Mammary epithelial cell (primary cell): ENCODE results near the gene ORC3.

Experiments
- EZH2 ChIP-seq: IDR thresholded peaks from 2 replicates; pipeline ENCODE4 v1.6.1; 2012; ENCODE audit warnings: low read length, inconsistent platforms, borderline replicate concordance
- TF ChIP-seq, protein P1 (sequence below), 2 donors: IDR thresholded peaks in 1 of 2; conservative IDR thresholded peaks in 1 of 2; 2 replicates each; pipeline ENCODE4 v1.5.1; 2011 to 2012; ENCODE audit warnings: inconsistent platforms in 2 of 2, low read length in 2 of 2, mild to moderate bottlenecking in 2 of 2, control low read depth in 1 of 2, low read depth in 1 of 2; ENCODE audit not compliant: insufficient read depth in 1 of 2; ENCODE audit errors: extremely low read depth in 1 of 2

DNA sequence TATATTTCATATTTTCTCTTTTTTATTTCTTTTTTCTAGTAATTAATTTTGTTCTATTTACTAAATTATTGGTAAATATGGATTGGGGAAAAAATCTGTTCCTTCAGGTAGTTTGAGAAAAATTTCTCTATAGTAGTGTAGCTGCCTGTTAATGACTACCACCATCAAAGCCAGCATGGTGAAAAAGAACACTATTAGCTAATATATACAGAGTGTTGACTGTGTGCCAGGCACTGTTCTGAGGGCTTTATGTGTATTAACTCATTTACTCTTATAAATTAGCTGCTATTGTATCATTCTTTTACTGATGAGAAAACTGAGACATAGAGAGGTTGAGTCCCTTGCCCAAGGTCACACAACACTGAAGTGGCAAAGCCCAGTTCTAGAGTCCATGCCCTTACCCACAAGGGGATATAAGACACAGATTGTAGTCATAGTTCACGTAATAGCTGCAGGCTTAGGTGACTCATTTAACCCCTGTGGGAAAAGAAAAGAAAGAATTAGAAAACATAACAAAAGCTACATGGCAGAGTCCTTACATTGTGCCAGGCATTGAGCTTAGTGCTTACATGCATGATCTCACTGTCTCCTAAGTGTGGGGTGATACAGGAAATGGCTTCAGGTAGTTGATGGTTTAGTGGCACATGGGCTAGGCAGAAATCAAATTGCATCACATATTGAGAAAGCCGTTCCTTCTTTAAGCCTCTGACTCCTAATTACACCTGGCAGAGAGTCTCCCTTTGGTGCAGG lies 124.3 kb downstream of the ORC3 start:
- TF ChIP-seq, protein P1, sequence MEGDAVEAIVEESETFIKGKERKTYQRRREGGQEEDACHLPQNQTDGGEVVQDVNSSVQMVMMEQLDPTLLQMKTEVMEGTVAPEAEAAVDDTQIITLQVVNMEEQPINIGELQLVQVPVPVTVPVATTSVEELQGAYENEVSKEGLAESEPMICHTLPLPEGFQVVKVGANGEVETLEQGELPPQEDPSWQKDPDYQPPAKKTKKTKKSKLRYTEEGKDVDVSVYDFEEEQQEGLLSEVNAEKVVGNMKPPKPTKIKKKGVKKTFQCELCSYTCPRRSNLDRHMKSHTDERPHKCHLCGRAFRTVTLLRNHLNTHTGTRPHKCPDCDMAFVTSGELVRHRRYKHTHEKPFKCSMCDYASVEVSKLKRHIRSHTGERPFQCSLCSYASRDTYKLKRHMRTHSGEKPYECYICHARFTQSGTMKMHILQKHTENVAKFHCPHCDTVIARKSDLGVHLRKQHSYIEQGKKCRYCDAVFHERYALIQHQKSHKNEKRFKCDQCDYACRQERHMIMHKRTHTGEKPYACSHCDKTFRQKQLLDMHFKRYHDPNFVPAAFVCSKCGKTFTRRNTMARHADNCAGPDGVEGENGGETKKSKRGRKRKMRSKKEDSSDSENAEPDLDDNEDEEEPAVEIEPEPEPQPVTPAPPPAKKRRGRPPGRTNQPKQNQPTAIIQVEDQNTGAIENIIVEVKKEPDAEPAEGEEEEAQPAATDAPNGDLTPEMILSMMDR (conservative IDR thresholded peaks at IDR 0.05 in 1 of 2, IDR thresholded peaks at IDR 0.05 in 1 of 2; ENCODE audit: extremely low read depth in 1 of 2, insufficient read depth in 1 of 2, low read depth in 1 of 2, low read length in 2 of 2) = no peak
- TF ChIP-seq EZH2 = no peak
